SK-N-MC (cell line): Measurements from ENCODE around the gene LIN28B.

ENCODE experiments used
- EZH2 ChIP-seq: fragments of 200-600 bp; sonication (generic); IDR thresholded peaks from one replicate; pipeline ENCODE4 v1.6.1; 2017; ENCODE audit warnings: antibody characterized with exemption
- FOXP2 ChIP-seq: optimal IDR thresholded peaks from 2 replicates; pipeline ENCODE3; 2011; ENCODE audit warnings: mild to moderate bottlenecking, moderate library complexity; ENCODE audit not compliant: insufficient read depth; ENCODE audit errors: extremely low read length, control extremely low read depth
- POLR2AphosphoS5 ChIP-seq: IDR thresholded peaks from 2 replicates; pipeline ENCODE4 v1.6.1; 2012; ENCODE audit warnings: mild to moderate bottlenecking, low read depth, low read length, borderline replicate concordance

- TF ChIP-seq EZH2 = no peak
- no peak for TF ChIP-seq POLR2AphosphoS5
- no peak for TF ChIP-seq FOXP2
Measured at GRCh38 chr6:105077596-105078385, 120.9 kb downstream of the LIN28B start.
